GM18873 (cell line): Measurements from ENCODE around the gene LAMA5.

Experiments used
- ATAC-seq: cut with Tn5 transposase; IDR thresholded peaks from one replicate; pipeline ENCODE4 v1.9.1; 2021; ENCODE audit warnings: mild to moderate bottlenecking, moderate library complexity, moderate number of reproducible peaks; ENCODE audit not compliant: unreplicated experiment, low FRiP score

The LAMA5 gene

GRCh38 chr20:62361799-62362589, 5.1 kb downstream of the LAMA5 start:
- no peak for ATAC-seq

- ATAC-seq: no peak
Observed at GRCh38 chr20:62360854-62361798, 6.0 kb downstream of the LAMA5 start.

- ATAC-seq: no peak
Observed at GRCh38 chr20:62359491-62360121, 7.5 kb downstream of the LAMA5 start.

GRCh38 chr20:62359043-62359490, 8.0 kb downstream of the LAMA5 start:
- no peak for ATAC-seq

GRCh38 chr20:62358171-62359042, 8.7 kb downstream of the LAMA5 start:
- no peak for ATAC-seq

GRCh38 chr20:62357681-62358080, 9.4 kb downstream of the LAMA5 start:
- no peak for ATAC-seq

- no peak for ATAC-seq
Observed at GRCh38 chr20:62357187-62357667, 9.9 kb downstream of the LAMA5 start.

- ATAC-seq: no peak
Observed at GRCh38 chr20:62356589-62357186, 10.4 kb downstream of the LAMA5 start.

- no peak for ATAC-seq
Observed at GRCh38 chr20:62355878-62356588, 11.1 kb downstream of the LAMA5 start.

- ATAC-seq: no peak
Observed at GRCh38 chr20:62355516-62355877, 11.6 kb downstream of the LAMA5 start.

GRCh38 chr20:62354811-62355341, 12.2 kb downstream of the LAMA5 start:
- ATAC-seq: no peak

GRCh38 chr20:62354031-62354808, 12.9 kb downstream of the LAMA5 start:
- no peak for ATAC-seq

GRCh38 chr20:62353289-62354030, 13.7 kb downstream of the LAMA5 start:
- ATAC-seq: no peak

- ATAC-seq: no peak
Observed at GRCh38 chr20:62352402-62353288, 14.5 kb downstream of the LAMA5 start.

- no peak for ATAC-seq
Observed at GRCh38 chr20:62351469-62352401, 15.4 kb downstream of the LAMA5 start.
